Measurements from ENCODE around the gene TNFAIP8.

Gene TNFAIP8

DNA sequence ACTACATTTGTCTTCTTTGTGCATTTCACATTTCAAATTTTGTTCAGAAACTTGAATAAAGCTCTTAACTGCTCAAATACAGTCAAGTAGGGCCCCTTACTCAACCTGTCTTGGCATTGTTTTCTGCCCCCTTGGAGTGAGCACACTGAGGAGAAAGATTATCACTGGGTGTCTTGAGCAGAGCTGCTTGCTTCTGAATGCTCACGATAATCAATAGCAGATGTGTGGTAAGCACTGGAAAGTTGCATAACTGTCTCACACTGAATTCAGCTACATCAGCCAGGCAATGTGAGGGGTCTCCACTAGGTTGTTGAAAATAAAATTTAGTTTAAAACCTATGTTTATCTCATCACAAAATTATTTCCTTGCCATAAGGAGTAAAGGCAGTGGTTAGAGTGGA, 7.8 kb upstream of the TNFAIP8 start:
- no peak for DNase-seq (ENCODE audit: low read depth)

DNA sequence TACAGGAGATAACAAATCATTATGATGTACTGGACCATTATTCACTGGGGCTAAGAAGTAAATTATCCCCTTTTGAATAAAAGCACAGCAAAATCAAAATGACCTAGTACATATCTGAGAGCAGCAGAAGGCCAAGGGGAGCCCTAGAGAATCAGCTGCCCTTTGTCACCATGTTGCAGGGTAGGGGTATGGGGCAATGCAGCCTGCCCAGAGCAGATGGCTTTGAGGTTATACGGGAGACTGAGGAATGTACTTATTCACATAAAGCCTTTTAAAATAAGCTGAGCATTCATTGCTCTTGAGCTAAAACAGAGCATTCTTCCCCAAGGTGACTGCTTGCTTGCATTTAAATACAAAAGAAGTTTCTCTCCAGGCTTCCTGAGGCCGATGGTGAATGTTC, 2.6 kb upstream of the TNFAIP8 start:
- no peak for DNase-seq (ENCODE audit: low read depth)

GRCh38 chr5:119353686-119354366, 2.0 kb upstream of the TNFAIP8 start:
- no peak for DNase-seq (ENCODE audit: low read depth)

DNA sequence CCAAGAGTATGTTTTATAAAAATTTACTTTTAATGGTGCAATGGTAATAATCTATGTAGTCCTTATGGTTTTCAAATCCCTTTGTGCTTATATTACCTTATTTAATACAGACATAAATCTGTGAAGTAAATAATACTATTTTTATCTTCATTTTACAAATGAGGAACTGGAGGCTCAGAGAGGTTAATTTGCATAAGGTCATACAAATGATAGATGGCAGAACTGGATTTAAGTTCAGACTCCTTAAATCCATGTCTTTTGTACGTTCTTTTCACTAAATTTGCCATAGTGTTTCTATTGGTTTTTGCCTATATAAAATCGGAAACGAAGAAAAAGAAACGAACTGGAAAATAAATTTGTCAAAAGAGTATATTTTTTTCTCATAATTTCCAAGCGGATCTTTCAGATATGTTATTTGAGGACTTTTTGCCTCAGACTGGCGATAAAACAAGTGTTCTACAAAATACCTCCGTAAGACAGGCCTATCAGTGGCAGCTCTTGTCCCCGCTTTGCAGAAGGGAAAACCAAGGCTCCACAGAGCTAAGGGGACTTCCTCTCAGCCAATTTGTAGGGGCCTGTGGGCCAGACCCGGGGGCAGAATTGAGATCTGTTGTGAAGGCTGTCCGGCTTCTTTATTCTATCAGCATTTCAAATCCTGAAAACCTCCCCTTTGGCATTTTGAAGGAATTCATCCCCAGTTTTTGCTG, 1.1 kb upstream of the TNFAIP8 start:
- no peak for DNase-seq (ENCODE audit: low read depth)

DNA sequence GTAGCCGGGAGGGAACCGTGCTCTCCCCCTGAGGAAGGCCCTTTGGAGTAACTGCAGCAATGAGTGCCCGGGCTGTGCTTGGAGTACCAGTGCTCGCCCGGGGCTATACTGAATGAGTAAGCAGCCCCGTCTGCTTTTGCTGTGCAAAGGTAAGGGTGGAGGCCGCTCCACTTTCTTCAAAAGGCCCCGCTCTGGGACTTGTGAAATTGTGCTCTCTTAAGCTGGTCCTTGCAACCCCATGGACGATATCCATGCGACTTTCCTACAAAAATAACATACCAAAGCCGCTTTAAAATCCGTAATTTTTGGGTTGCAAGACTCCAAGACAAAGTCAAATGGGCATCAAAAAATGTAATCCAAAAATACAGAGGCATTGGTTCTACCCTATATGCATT, 578 bp upstream of the TNFAIP8 start:
- DNase-seq (ENCODE audit: low read depth), result no peak

- DNase-seq (ENCODE audit: low read depth), result no peak
Measured at GRCh38 chr5:119356612-119357188, 881 bp downstream of the TNFAIP8 start.

DNA sequence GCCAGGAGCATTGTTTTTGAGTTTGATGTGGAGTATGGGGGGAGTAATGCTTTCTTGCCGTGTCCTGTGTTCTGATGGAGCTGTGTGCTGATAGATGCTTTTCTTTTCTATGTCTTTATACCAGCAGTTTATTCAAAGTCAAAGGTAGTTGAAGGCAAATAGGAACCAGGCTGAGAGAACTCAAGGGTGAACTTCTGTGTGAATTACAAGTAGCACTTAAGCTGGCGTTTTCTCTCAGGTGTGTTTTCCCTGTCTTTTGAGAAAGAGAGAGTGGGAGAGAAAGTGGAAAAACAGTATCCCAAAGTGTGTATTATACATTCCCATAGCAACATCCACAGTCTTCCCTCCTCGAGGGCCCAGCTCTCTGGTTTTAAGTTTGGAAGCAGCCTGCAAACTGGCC, 1.5 kb downstream of the TNFAIP8 start:
- no peak for DNase-seq (ENCODE audit: low read depth)

GRCh38 chr5:119357808-119358529, 2.1 kb downstream of the TNFAIP8 start:
- no peak for DNase-seq (ENCODE audit: low read depth)

- DNase-seq (ENCODE audit: low read depth), result no peak
Measured at GRCh38 chr5:119358530-119358900, 2.7 kb downstream of the TNFAIP8 start.

- no peak for DNase-seq (ENCODE audit: low read depth)
Measured at GRCh38 chr5:119358901-119359603, 3.2 kb downstream of the TNFAIP8 start.

GRCh38 chr5:119359737-119360413, 4.1 kb downstream of the TNFAIP8 start:
- DNase-seq (ENCODE audit: low read depth), result no peak

- no peak for DNase-seq (ENCODE audit: low read depth)
Measured at GRCh38 chr5:119360905-119361593, 5.2 kb downstream of the TNFAIP8 start.

- no peak for DNase-seq (ENCODE audit: low read depth)
Measured at GRCh38 chr5:119361594-119362125, 5.8 kb downstream of the TNFAIP8 start.

GRCh38 chr5:119362714-119363113, 6.9 kb downstream of the TNFAIP8 start:
- no peak for DNase-seq (ENCODE audit: low read depth)

DNA sequence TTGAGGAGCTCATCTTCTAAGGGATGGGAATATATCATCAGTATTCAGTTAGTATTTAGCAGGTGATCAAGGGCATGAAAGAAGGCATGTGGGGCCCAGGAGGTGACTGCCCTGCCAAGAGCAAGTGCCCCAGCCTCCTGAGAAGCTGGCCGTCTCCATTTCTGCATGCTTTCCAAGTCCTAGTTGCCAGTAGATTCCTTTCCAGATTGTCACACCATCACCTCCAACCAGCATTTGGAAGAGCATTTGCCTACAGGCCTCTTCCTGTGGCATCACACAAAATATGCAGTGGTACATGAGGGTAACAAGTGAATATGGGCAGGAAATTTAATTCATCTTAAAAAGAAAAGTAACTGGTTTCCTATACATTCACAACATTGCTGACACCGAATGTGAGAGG, 7.5 kb downstream of the TNFAIP8 start:
- no peak for DNase-seq (ENCODE audit: low read depth)

GRCh38 chr5:119363936-119364335, 8.1 kb downstream of the TNFAIP8 start:
- DNase-seq (ENCODE audit: low read depth), result no peak

DNA sequence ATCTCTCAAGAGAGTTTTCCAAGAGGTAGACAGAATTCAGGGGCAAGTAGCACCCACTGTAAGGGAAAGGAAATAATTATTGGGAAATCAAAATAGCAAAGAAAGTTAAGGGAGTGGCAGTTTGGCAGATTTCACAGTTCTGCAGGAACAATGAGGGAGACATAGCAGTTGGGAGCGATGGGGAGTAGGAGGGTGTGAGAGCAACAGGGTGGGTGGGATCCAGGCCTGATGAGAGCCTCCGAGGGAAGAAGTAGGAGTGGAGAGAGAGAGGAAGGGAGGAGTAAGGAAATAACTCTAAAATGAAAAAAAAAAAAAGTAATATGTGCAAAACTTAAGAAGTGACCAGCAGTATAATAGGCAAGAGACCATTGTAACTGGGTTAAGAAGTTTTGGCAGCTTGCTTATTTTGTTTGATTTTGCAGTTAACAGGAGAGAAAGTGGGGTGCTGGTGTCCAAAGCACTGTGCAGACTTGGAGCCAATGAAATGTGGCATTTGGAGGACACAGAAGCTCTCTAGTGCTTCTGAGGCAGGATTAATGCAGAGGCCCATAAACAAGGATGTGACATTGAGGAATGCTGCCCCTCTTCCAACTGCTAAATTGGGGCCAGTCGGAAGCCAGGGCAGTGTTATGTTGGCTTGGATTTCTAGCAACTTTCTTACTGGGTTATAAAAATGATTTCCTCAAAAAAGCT, 10.2 kb downstream of the TNFAIP8 start:
- no peak for DNase-seq (ENCODE audit: low read depth)

GRCh38 chr5:119366540-119366881, 10.7 kb downstream of the TNFAIP8 start:
- no peak for DNase-seq (ENCODE audit: low read depth)

DNA sequence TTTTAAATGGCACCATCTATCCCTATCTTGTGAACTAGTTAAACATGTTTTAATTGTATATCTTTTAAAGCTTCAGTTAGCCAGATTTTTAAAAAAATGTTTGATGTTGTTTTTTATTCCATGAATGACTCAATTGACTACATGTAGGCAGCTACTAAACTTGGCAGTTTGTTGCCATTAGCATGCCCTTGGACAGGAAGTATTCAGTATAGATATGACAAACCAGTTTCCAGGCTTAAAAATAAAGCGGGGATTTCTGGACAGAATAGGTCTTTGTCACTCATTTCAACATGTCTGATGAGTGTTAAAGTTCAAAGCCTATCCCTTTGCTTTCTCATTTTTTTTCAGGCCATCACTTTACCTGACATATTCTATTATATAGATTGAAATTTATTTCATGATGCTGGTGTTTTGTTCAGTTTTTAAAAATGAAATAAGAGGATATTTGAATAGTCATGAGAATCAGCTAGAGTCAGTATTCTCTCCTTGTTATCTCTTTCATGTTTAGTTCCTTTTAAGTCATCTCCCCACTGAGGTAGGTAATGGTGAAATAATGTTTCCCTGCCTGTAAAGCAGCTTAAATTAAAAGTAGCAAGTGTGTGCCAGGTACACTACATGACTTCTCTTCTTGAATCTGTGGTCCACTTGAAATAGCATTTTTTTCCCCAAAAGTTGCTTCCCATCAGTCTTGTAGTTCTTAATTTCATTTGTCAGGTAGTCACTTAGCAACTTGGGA, 11.9 kb downstream of the TNFAIP8 start:
- DNase-seq (ENCODE audit: low read depth), result no peak

DNA sequence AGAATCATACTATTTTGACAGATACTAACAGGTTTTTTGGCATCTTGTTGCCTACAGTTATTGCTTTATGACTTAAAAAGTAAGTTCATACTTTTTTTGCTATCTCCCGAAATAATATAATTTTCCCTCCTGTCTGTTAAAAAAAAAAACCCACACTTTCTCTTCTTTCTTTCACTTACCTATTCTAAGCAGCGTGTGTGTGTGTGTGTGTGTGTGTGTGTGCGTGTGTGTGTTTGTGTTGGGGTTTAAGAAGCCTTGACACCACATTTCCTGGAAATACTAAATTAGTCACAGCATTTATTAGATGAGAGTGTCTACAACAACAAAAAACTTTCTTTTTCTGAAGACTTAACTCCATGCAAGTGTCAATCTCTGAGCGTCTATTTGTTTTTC, 12.4 kb downstream of the TNFAIP8 start:
- DNase-seq (ENCODE audit: low read depth), result no peak

All from CMK (cell line).